Hepatocyte (in vitro differentiated cells): ENCODE results near the gene GIPR. TPM values are rescaled to one million over a fixed set of nuclear protein-coding genes. Genes with fewer than 3 reads are reported as not detected.

Experiments
- DNase-seq: peaks from one replicate; pipeline ENCODE4 v3.0.0-alpha.2; 2016; ENCODE audit warnings: low spot score
- H2AFZ ChIP-seq: fragments of 200-600 bp; sonication (generic); 2 replicates; pipeline ENCODE4 v1.6.0; 2016; ENCODE audit warnings: antibody characterized with exemption, mild to moderate bottlenecking
- H3K27ac ChIP-seq: fragments of 200-600 bp; sonication (generic); 2 replicates; pipeline ENCODE4 v1.5.1; 2016; ENCODE audit warnings: mild to moderate bottlenecking
- H3K27me3 ChIP-seq: fragments of 200-600 bp; sonication (generic); 2 replicates; pipeline ENCODE4 v1.6.1; 2016
- H3K36me3 ChIP-seq: fragments of 200-600 bp; sonication (generic); replicated peaks from 2 replicates; pipeline ENCODE4 v1.5.1; 2016; ENCODE audit warnings: low read depth; ENCODE audit not compliant: insufficient read depth
- H3K4me1 ChIP-seq: fragments of 200-600 bp; sonication (generic); 2 replicates; pipeline ENCODE4 v1.5.1; 2016; ENCODE audit warnings: mild to moderate bottlenecking, moderate library complexity; ENCODE audit not compliant: insufficient read depth
- H3K4me2 ChIP-seq: fragments of 200-600 bp; sonication (generic); 2 replicates; pipeline ENCODE4 v1.6.0; 2016
- H3K4me3 ChIP-seq: fragments of 200-600 bp; sonication (generic); 2 replicates; pipeline ENCODE4 v1.5.1; 2016; ENCODE audit warnings: mild to moderate bottlenecking
- H3K79me2 ChIP-seq: fragments of 200-600 bp; sonication (generic); 2 replicates; pipeline ENCODE4 v1.6.0; 2017; ENCODE audit warnings: mild to moderate bottlenecking
- H3K9me2 ChIP-seq: fragments of 200-600 bp; sonication (generic); replicated peaks from 2 replicates; pipeline ENCODE4 v1.6.0; 2017; ENCODE audit warnings: mild to moderate bottlenecking; ENCODE audit not compliant: insufficient read depth
- H3K9me3 ChIP-seq: fragments of 200-600 bp; sonication (generic); 2 replicates; pipeline ENCODE4 v1.5.1; 2016; ENCODE audit warnings: low read depth, mild to moderate bottlenecking
- H4K20me1 ChIP-seq: fragments of 200-600 bp; sonication (generic); 2 replicates; pipeline ENCODE4 v1.6.0; 2016; ENCODE audit warnings: mild to moderate bottlenecking; ENCODE audit not compliant: insufficient read depth, poor library complexity, severe bottlenecking
- CTCF ChIP-seq: fragments of 200-600 bp; sonication (generic); IDR thresholded peaks from 2 replicates; pipeline ENCODE4 v1.5.1; 2016; ENCODE audit warnings: antibody characterized with exemption, mild to moderate bottlenecking; ENCODE audit not compliant: poor library complexity
- EZH2 ChIP-seq: fragments of 200-600 bp; sonication (generic); IDR thresholded peaks from 2 replicates; pipeline ENCODE4 v1.6.1; 2016; ENCODE audit warnings: antibody characterized with exemption, mild to moderate bottlenecking, borderline replicate concordance
- EZH2phosphoT487 ChIP-seq: fragments of 200-600 bp; sonication (generic); IDR thresholded peaks from one replicate; pipeline ENCODE4 v1.6.1; 2018; ENCODE audit warnings: antibody characterized with exemption, mild to moderate bottlenecking, low read depth, moderate library complexity; ENCODE audit not compliant: unreplicated experiment, severe bottlenecking
- WGBS: methylation state at CpG from one replicate; pipeline ENCODE4 v1.1.6; 2016; ENCODE audit warnings: low lambda C conversion rate; ENCODE audit errors: missing lambda C conversion rate; 5-methylcytosine and 5-hydroxymethylcytosine counted together
- polyA plus RNA-seq: library from polyadenylated mRNA; unstranded; fragments of >200 nt; fragmentation: Nextera tagmentation; extraction: Ambion mirVana; gene quantifications from 2 replicates; pipeline ENCODE4 v1.2.1, GENCODE V29; 2016
- total RNA-seq: library from RNA; depleted of rRNA; stranded (reverse); fragments of >200 nt; gene quantifications from 2 replicates; pipeline ENCODE4 v1.2.3, GENCODE V29; 2014

GIPR gene
- total and polyA plus RNA-seq, 2 experiments from 2014 or later = 2.7 to 5.6 TPM

- no peaks in the 10 kb centered on the region for H3K9me3 ChIP-seq
- H3K9me2 ChIP-seq = no peaks in the 10 kb centered on the region
- H3K4me2 ChIP-seq = peak overlapping the region; percentile 73
- no peaks in the 10 kb centered on the region for H3K27me3 ChIP-seq
- WGBS = 40% methylated on average over 9 of the region's 9 CpGs
- H3K36me3 ChIP-seq = no peaks in the 10 kb centered on the region
- H4K20me1 ChIP-seq = no peaks in the 10 kb centered on the region
- peaks cover 9% of the 10 kb centered on the region for H3K4me1 ChIP-seq
- no peak overlapping the region for H3K4me3 ChIP-seq
- no peak for DNase-seq
- peak overlapping the region; percentile 78 for H2AFZ ChIP-seq
- no peak for TF ChIP-seq EZH2
- no peak for TF ChIP-seq EZH2phosphoT487
- TF ChIP-seq CTCF = no peak
- no peaks in the 10 kb centered on the region for H3K79me2 ChIP-seq
- peak overlapping the region; percentile 36 for H3K27ac ChIP-seq
These were observed 21.7 kb upstream of the GIPR start for GRCh38 chr19:45646345-45646698.

DNA sequence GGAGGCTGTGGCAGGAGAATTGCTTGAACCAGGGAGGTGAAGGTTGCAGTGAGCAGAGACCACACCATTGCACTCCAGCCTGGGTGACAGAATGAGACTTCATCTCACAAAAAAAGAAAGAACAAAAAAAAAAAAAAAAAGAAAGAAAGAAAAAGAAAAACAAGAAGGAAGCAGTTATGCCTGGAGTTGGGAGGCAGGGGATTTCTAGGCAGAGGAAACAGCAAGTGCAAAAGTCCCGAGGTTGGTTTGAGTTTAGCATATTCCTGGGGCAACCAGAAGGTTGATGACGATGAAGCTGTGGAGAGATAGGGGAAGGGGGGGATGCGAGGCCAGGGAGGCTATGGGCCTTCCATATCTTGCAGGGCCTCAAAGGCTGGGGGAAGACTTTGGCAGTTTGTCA lies 17.3 kb upstream of the GIPR start:
- WGBS = 89% methylated on average over 3 of the region's 3 CpGs

GRCh38 chr19:45653634-45654033 lies 14.4 kb upstream of the GIPR start:
- Histone ChIP-seq H3K4me2 (no peak overlapping the region), H3K9me2 (no peaks in the 10 kb centered on the region), H4K20me1 (no peaks in the 10 kb centered on the region), H2AFZ (no peak overlapping the region), H3K4me1 (peaks cover 14% of the 10 kb centered on the region), H3K4me3 (no peak overlapping the region), H3K36me3 (no peaks in the 10 kb centered on the region), H3K79me2 (no peaks in the 10 kb centered on the region), H3K9me3 (no peaks in the 10 kb centered on the region), H3K27ac (no peak overlapping the region), H3K27me3 (no peaks in the 10 kb centered on the region)
- DNase-seq = no peak
- TF ChIP-seq EZH2phosphoT487 (no peak), CTCF (no peak), EZH2 (no peak)
- 32% methylated on average over 5 of the region's 5 CpGs for WGBS

More for the DNA sequence above, 17.3 kb upstream of the GIPR start:
- Histone ChIP-seq H3K4me3 (no peak overlapping the region), H3K4me2 (no peak overlapping the region), H3K36me3 (no peaks in the 10 kb centered on the region), H3K27ac (no peak overlapping the region), H3K27me3 (no peaks in the 10 kb centered on the region), H3K9me2 (no peaks in the 10 kb centered on the region), H3K4me1 (peaks cover 3% of the 10 kb centered on the region), H3K79me2 (no peaks in the 10 kb centered on the region), H4K20me1 (no peaks in the 10 kb centered on the region), H2AFZ (no peak overlapping the region), H3K9me3 (no peaks in the 10 kb centered on the region)
- no peak for DNase-seq
- TF ChIP-seq EZH2 (no peak), EZH2phosphoT487 (no peak), CTCF (no peak)

- no peak for DNase-seq
- Histone ChIP-seq H4K20me1 (no peaks in the 10 kb centered on the region), H3K27me3 (no peaks in the 10 kb centered on the region), H3K4me3 (no peak overlapping the region), H3K4me2 (no peak overlapping the region), H2AFZ (no peak overlapping the region), H3K27ac (no peak overlapping the region), H3K9me2 (no peaks in the 10 kb centered on the region), H3K9me3 (no peaks in the 10 kb centered on the region), H3K36me3 (no peaks in the 10 kb centered on the region), H3K4me1 (peaks cover 14% of the 10 kb centered on the region), H3K79me2 (no peaks in the 10 kb centered on the region)
- no peak for TF ChIP-seq EZH2
- TF ChIP-seq CTCF = no peak
- TF ChIP-seq EZH2phosphoT487 = no peak
- WGBS = 94% methylated on average over 3 of the region's 3 CpGs
These were observed 12.9 kb upstream of the GIPR start for GRCh38 chr19:45655073-45655472.
